Erythroblast (primary cell): ENCODE results near the gene AMBRA1.

Source experiments
- DNase-seq, 2 experiments: peaks; one replicate each; lab custom pipeline; 2025; lab: John Stamatoyannopoulos, UW
- GATA1 ChIP-seq: IDR thresholded peaks from 2 replicates; pipeline ENCODE4 v1.6.1; 2011; ENCODE audit warnings: low read depth, mild to moderate bottlenecking, control low read depth, low read length, moderate library complexity
- POLR2A ChIP-seq: IDR thresholded peaks from 2 replicates; pipeline ENCODE4 v1.6.1; 2011; ENCODE audit warnings: mild to moderate bottlenecking, low read length

Gene AMBRA1

GRCh38 chr11:46593550-46594373, at the start of gene AMBRA1:
Gene AMBRA1 (minus strand): TSS chr11:46594023. CDS start chr11:46548380, 45,643 bp downstream.
- DNase-seq = peak; percentile 95
- TF ChIP-seq POLR2A (peak; percentile 78), GATA1 (no peak)

- TF ChIP-seq GATA1 = no peak
- no peak for TF ChIP-seq POLR2A
- no peak for DNase-seq
Measured at GRCh38 chr11:46643531-46643930, 49.7 kb upstream of the AMBRA1 start.

- TF ChIP-seq GATA1 (no peak), POLR2A (no peak)
- DNase-seq = peak in 1 of 2 experiments; percentile 10
Measured at GRCh38 chr11:46642627-46643335, 49.0 kb upstream of the AMBRA1 start.

- no peak for DNase-seq
- TF ChIP-seq GATA1 = no peak
Measured at GRCh38 chr11:46641639-46642038, 47.8 kb upstream of the AMBRA1 start.

GRCh38 chr11:46640036-46640788, 46.4 kb upstream of the AMBRA1 start:
- TF ChIP-seq POLR2A (no peak), GATA1 (no peak)
- DNase-seq = no peak

- DNase-seq = no peak
- TF ChIP-seq POLR2A (no peak), GATA1 (no peak)
Measured at GRCh38 chr11:46639197-46639839, 45.5 kb upstream of the AMBRA1 start.

GRCh38 chr11:46637546-46637945, 43.7 kb upstream of the AMBRA1 start:
- TF ChIP-seq POLR2A (no peak), GATA1 (no peak)
- DNase-seq = no peak

- TF ChIP-seq POLR2A (no peak), GATA1 (no peak)
- DNase-seq = no peak
Measured at GRCh38 chr11:46635557-46636139, 41.8 kb upstream of the AMBRA1 start.

GRCh38 chr11:46633291-46634217, 39.7 kb upstream of the AMBRA1 start:
- no peak for DNase-seq

GRCh38 chr11:46632502-46632901, 38.7 kb upstream of the AMBRA1 start:
- no peak for TF ChIP-seq GATA1
- no peak for TF ChIP-seq POLR2A
- no peak for DNase-seq

More at GRCh38 chr11:46633291-46634217, 39.7 kb upstream of the AMBRA1 start:
- no peak for TF ChIP-seq POLR2A
- no peak for TF ChIP-seq GATA1

- TF ChIP-seq GATA1 (no peak), POLR2A (no peak)
- no peak for DNase-seq
Measured at GRCh38 chr11:46631676-46632075, 37.9 kb upstream of the AMBRA1 start.

GRCh38 chr11:46630237-46630636, 36.4 kb upstream of the AMBRA1 start:
- DNase-seq = no peak
- TF ChIP-seq POLR2A = no peak
- TF ChIP-seq GATA1 = no peak
